OCI-LY3 (cell line): ENCODE data around the gene VIPR2.

Source experiments
- H2AFZ ChIP-seq: fragments of 200-600, 300-600 bp; shearing (Covaris generic); 2 replicates; pipeline ENCODE4 v1.6.0; 2014; ENCODE audit warnings: antibody characterized with exemption, low read depth, low read length
- H3K27ac ChIP-seq: fragments of 200-600, 300-600 bp; sonication (generic); 2 replicates; pipeline ENCODE4 v1.5.1; 2014; ENCODE audit warnings: mild to moderate bottlenecking, low read length, moderate library complexity, mixed read lengths
- H3K27me3 ChIP-seq: fragments of 200-600, 300-600 bp; sonication (generic); 2 replicates; pipeline ENCODE4 v1.6.1; 2014; ENCODE audit warnings: low read depth, low read length, mixed read lengths
- H3K36me3 ChIP-seq: fragments of 200-600, 300-600 bp; sonication (generic); replicated peaks from 2 replicates; pipeline ENCODE3; 2014; ENCODE audit warnings: low read depth, low read length, mixed read lengths
- H3K4me1 ChIP-seq: fragments of 300-600, 200-600 bp; sonication (generic); 2 replicates; pipeline ENCODE4 v1.6.1; 2014; ENCODE audit warnings: low read length, mixed read lengths
- H3K4me2 ChIP-seq: fragments of 200-600, 300-600 bp; sonication (generic); 2 replicates; pipeline ENCODE4 v1.6.1; 2014; ENCODE audit warnings: low read length, mixed read lengths
- H3K4me3 ChIP-seq: fragments of 300-600, 200-600 bp; sonication (generic); 2 replicates; pipeline ENCODE4 v1.5.1; 2014; ENCODE audit warnings: antibody characterized with exemption, mild to moderate bottlenecking, low read length, moderate library complexity
- H3K79me2 ChIP-seq: fragments of 300-600, 200-600 bp; shearing (Covaris generic); 2 replicates; pipeline ENCODE4 v1.6.1; 2014; ENCODE audit warnings: mild to moderate bottlenecking, low read length, mixed read lengths
- H3K9ac ChIP-seq: fragments of 300-600, 200-600 bp; shearing (Covaris generic); 2 replicates; pipeline ENCODE4 v1.6.0; 2014; ENCODE audit warnings: mild to moderate bottlenecking, low read length, moderate library complexity
- H3K9me3 ChIP-seq: fragments of 200-600, 300-600 bp; shearing (Covaris generic); 2 replicates; pipeline ENCODE4 v1.6.1; 2014; ENCODE audit warnings: low read length, mixed read lengths; ENCODE audit not compliant: insufficient read depth
- H4K20me1 ChIP-seq: fragments of 200-600, 300-600 bp; sonication (generic); 2 replicates; pipeline ENCODE4 v1.6.1; 2016; ENCODE audit warnings: low read length, mixed read lengths; ENCODE audit not compliant: insufficient read depth
- EZH2phosphoT487 ChIP-seq: fragments of 200-600 bp; shearing (Covaris generic); IDR thresholded peaks from 2 replicates; pipeline ENCODE4 v1.6.1; 2018; ENCODE audit warnings: antibody characterized with exemption, mixed run types, low read depth
- TF ChIP-seq, protein P1 (sequence below): fragments of 200-600, 300-600 bp; sonication (generic); IDR thresholded peaks from 2 replicates; pipeline ENCODE4 v1.5.1; 2014; ENCODE audit warnings: antibody characterized with exemption, low read length, low read depth

The VIPR2 gene

DNA sequence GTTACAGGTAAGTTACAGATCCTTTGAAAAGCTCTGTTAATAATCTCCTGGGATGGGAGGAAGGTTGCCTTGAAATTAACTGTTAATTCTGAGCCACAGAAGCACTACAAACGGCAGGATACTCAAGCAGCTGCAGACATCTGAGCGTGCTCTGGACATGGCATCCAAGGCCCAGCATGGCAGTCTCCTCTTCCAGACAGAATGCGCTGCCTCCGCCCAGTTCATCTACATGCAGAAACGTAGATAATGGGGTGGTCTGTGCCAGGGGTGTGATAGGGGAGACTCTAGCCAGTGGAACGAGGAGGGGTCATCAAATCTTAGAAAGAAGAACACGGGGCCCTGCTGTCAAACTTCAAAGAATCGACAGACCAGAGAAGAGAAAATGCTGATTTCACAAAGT lies 13.8 kb downstream of the VIPR2 start:
- Histone ChIP-seq H3K27me3 (no peaks in the 10 kb centered on the region), H2AFZ (no peak overlapping the region), H3K27ac (no peak overlapping the region), H3K9ac (no peak overlapping the region), H3K4me3 (no peak overlapping the region), H4K20me1 (no peaks in the 10 kb centered on the region), H3K79me2 (no peaks in the 10 kb centered on the region), H3K36me3 (no peaks in the 10 kb centered on the region), H3K9me3 (no peaks in the 10 kb centered on the region), H3K4me1 (no peaks in the 10 kb centered on the region), H3K4me2 (no peak overlapping the region)
- TF ChIP-seq EZH2phosphoT487: no peak
- TF ChIP-seq, protein P1, sequence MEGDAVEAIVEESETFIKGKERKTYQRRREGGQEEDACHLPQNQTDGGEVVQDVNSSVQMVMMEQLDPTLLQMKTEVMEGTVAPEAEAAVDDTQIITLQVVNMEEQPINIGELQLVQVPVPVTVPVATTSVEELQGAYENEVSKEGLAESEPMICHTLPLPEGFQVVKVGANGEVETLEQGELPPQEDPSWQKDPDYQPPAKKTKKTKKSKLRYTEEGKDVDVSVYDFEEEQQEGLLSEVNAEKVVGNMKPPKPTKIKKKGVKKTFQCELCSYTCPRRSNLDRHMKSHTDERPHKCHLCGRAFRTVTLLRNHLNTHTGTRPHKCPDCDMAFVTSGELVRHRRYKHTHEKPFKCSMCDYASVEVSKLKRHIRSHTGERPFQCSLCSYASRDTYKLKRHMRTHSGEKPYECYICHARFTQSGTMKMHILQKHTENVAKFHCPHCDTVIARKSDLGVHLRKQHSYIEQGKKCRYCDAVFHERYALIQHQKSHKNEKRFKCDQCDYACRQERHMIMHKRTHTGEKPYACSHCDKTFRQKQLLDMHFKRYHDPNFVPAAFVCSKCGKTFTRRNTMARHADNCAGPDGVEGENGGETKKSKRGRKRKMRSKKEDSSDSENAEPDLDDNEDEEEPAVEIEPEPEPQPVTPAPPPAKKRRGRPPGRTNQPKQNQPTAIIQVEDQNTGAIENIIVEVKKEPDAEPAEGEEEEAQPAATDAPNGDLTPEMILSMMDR: no peak

GRCh38 chr7:159130199-159130775 lies 14.4 kb downstream of the VIPR2 start:
- no peak for TF ChIP-seq EZH2phosphoT487
- TF ChIP-seq, protein P1: no peak
- H3K36me3 ChIP-seq: no peaks in the 10 kb centered on the region
- no peak overlapping the region for H2AFZ ChIP-seq
- H3K27me3 ChIP-seq: no peaks in the 10 kb centered on the region
- H3K4me2 ChIP-seq: no peak overlapping the region
- H3K4me1 ChIP-seq: no peaks in the 10 kb centered on the region
- H3K4me3 ChIP-seq: no peak overlapping the region
- no peaks in the 10 kb centered on the region for H3K79me2 ChIP-seq
- H3K9ac ChIP-seq: no peak overlapping the region
- no peaks in the 10 kb centered on the region for H4K20me1 ChIP-seq
- H3K9me3 ChIP-seq: no peaks in the 10 kb centered on the region
- no peak overlapping the region for H3K27ac ChIP-seq

DNA sequence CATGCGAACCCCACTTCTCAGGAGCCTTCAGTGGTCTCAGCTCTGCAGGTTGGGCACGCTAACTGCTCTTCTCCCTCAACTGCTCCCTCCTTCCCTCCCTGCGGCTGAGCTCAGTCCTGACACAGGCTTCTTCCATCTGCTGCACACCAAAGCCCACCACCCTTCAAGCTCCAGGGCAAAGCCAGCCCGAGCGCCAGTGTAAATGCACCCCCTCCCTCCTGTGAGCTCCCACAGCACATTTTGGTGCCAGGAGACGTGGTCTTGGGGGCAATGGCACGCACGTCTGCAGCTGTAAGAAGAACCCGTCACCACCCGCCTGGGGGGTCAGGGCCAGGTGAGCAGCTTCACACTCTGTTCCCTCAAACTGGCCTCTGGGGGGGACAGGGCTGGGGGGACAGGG lies 15.9 kb downstream of the VIPR2 start:
- TF ChIP-seq EZH2phosphoT487: no peak
- TF ChIP-seq, protein P1: no peak

DNA sequence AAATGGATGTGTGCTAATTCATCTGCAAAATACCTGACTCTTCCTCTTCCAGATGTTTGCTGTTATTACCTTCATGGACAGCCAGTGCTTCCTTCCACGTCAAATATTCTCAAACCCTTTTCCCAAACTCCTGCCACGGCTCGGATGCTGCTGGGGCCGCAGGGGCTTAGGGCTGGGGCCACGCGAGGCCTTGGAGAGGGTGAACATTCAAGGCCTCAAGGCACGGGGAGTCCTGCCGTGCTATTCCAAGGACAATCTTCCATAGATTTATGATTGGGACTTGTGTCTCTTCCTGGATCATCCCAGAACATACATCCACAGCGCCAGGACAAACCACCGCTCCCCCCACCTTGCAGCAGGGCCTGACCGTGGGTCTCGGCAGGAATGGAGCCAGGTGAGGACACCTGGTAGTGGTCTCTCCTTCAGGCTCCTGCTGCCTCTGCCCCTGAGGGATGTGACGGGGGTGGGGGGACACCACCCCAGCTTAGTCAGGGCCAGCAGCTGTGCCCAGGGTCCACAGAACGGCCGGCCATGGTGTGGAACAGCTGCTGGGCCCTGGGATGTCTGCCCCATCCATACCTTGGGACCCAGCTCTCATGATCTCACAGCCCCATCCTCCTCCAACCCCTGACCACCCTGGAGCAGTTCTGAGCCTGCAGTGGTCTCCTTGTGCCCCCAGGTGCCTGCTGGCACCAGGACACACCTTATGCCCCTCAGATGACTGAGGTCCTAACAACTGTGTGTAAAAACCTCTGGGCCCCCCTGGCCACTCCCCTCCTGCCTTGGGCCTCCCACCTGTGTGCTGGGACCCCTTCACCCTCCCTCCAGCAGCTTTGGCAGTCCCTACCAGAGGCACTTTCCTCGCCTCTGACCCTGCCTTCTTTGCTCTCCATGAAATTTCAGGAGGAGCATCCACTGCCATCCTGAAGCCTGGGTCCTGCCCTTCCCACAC lies 16.7 kb downstream of the VIPR2 start:
- Histone ChIP-seq H3K27ac (no peak overlapping the region), H3K79me2 (no peaks in the 10 kb centered on the region), H4K20me1 (no peaks in the 10 kb centered on the region), H3K4me3 (no peak overlapping the region), H3K9ac (no peak overlapping the region), H3K4me1 (no peaks in the 10 kb centered on the region), H3K27me3 (no peaks in the 10 kb centered on the region), H3K9me3 (no peaks in the 10 kb centered on the region), H3K4me2 (no peak overlapping the region), H2AFZ (no peak overlapping the region), H3K36me3 (no peaks in the 10 kb centered on the region)
- TF ChIP-seq, protein P1: no peak
- TF ChIP-seq EZH2phosphoT487: no peak

More for the DNA sequence above, 15.9 kb downstream of the VIPR2 start:
- Histone ChIP-seq H3K4me1 (no peaks in the 10 kb centered on the region), H3K27me3 (no peaks in the 10 kb centered on the region), H3K36me3 (no peaks in the 10 kb centered on the region), H3K79me2 (no peaks in the 10 kb centered on the region), H2AFZ (no peak overlapping the region), H3K4me3 (no peak overlapping the region), H3K9ac (no peak overlapping the region), H4K20me1 (no peaks in the 10 kb centered on the region), H3K4me2 (no peak overlapping the region), H3K27ac (no peak overlapping the region), H3K9me3 (no peaks in the 10 kb centered on the region)
